GM18870 (cell line): Measurements from ENCODE around the gene TMEM120B.

ENCODE experiments used
- ATAC-seq: cut with Tn5 transposase; IDR thresholded peaks from one replicate; pipeline ENCODE4 v1.9.1; 2021; ENCODE audit warnings: moderate library complexity; ENCODE audit not compliant: unreplicated experiment

Gene TMEM120B

GRCh38 chr12:121770388-121770787, 57.8 kb downstream of the TMEM120B start:
- ATAC-seq, result no peak

- no peak for ATAC-seq
Observed at GRCh38 chr12:121770813-121771625, 58.5 kb downstream of the TMEM120B start.

- ATAC-seq, result no peak
Observed at GRCh38 chr12:121773011-121773777, 60.6 kb downstream of the TMEM120B start.

GRCh38 chr12:121774968-121775474, 62.5 kb downstream of the TMEM120B start:
- ATAC-seq, result no peak

- ATAC-seq, result no peak
Observed at GRCh38 chr12:121775501-121775900, 62.9 kb downstream of the TMEM120B start.

- no peak for ATAC-seq
Observed at GRCh38 chr12:121776190-121777098, 63.9 kb downstream of the TMEM120B start.

- no peak for ATAC-seq
Observed at GRCh38 chr12:121778567-121779421, 66.2 kb downstream of the TMEM120B start.

- no peak for ATAC-seq
Observed at GRCh38 chr12:121779422-121779895, 66.9 kb downstream of the TMEM120B start.

- no peak for ATAC-seq
Observed at GRCh38 chr12:121780429-121780828, 67.9 kb downstream of the TMEM120B start.

- no peak for ATAC-seq
Observed at GRCh38 chr12:121781484-121781997, 69.0 kb downstream of the TMEM120B start.

GRCh38 chr12:121781998-121782979, 69.7 kb downstream of the TMEM120B start:
- ATAC-seq, result no peak

GRCh38 chr12:121783766-121784165, 71.2 kb downstream of the TMEM120B start:
- ATAC-seq, result no peak

GRCh38 chr12:121784460-121784859, 71.9 kb downstream of the TMEM120B start:
- no peak for ATAC-seq

- ATAC-seq, result no peak
Observed at GRCh38 chr12:121786440-121786825, 73.9 kb downstream of the TMEM120B start.

- ATAC-seq, result no peak
Observed at GRCh38 chr12:121787063-121788025, 74.8 kb downstream of the TMEM120B start.

- no peak for ATAC-seq
Observed at GRCh38 chr12:121788176-121788818, 75.7 kb downstream of the TMEM120B start.
